Ishikawa (cell line): ENCODE data around the gene PCDHA7.

Source experiments
- CREB1 ChIP-seq: IDR thresholded peaks from 2 replicates; pipeline ENCODE4 v1.6.1; 2012; ENCODE audit warnings: low read depth
- EGR1 ChIP-seq: IDR thresholded peaks from 2 replicates; pipeline ENCODE4 v1.6.1; 2012
- EP300 ChIP-seq: IDR thresholded peaks from 2 replicates; pipeline ENCODE4 v1.6.1; 2012; ENCODE audit warnings: borderline replicate concordance
- FOXM1 ChIP-seq: IDR thresholded peaks from 2 replicates; pipeline ENCODE4 v1.6.1; 2012; ENCODE audit warnings: low read depth, borderline replicate concordance
- MAX ChIP-seq: IDR thresholded peaks from 2 replicates; pipeline ENCODE4 v1.6.1; 2012
- RAD21 ChIP-seq: IDR thresholded peaks from 2 replicates; pipeline ENCODE4 v1.6.1; 2012; ENCODE audit warnings: low read depth
- REST ChIP-seq: IDR thresholded peaks from 2 replicates; pipeline ENCODE4 v1.6.1; 2012; ENCODE audit warnings: low read depth, mild to moderate bottlenecking
- TAF1 ChIP-seq: IDR thresholded peaks from 2 replicates; pipeline ENCODE4 v1.6.1; 2012; ENCODE audit warnings: low read depth, mild to moderate bottlenecking
- TCF12 ChIP-seq: IDR thresholded peaks from 2 replicates; pipeline ENCODE4 v1.6.1; 2012; ENCODE audit warnings: low read depth
- USF1 ChIP-seq: IDR thresholded peaks from 2 replicates; pipeline ENCODE4 v1.6.1; 2012
- YY1 ChIP-seq: IDR thresholded peaks from 2 replicates; pipeline ENCODE4 v1.6.1; 2012; ENCODE audit warnings: low read depth
- ZBTB7A ChIP-seq: IDR thresholded peaks from 2 replicates; pipeline ENCODE4 v1.6.1; 2012; ENCODE audit warnings: low read depth

- TF ChIP-seq RAD21 (no peak), REST (no peak), EP300 (no peak), EGR1 (no peak), YY1 (no peak), TAF1 (no peak), TCF12 (no peak), CREB1 (no peak), MAX (no peak), FOXM1 (no peak), ZBTB7A (no peak), USF1 (no peak)
Measured at GRCh38 chr5:140827704-140828361, 6.2 kb upstream of the PCDHA7 start, which contains the start of gene PCDHA6.
